Measurements from ENCODE around the gene EPB41.

Gene EPB41

DNA sequence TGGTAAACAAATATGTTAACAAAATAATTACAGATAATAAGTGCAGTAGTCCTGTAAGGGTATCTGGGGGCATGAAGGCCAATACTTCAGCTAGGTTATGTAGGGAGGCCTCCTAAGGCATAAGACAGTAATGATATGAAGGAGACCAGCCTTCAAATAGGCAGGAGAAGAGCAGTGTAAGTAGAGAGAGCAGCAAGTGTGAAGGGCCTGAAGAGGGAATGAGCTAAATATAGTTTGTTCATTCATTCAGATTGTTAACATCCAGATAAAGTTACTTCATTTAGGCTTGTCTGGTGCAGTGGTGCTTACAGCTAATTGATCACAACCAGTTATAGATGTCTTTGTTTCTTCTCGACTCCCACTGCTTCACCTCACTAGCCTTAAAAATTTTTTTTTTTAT lies 71.1 kb downstream of the EPB41 start:
- Histone ChIP-seq H3K23ac (ENCODE audit: low read length) (no peak overlapping the region), H3K79me2 (ENCODE audit: control insufficient read depth, insufficient read depth, low read length) (no peaks in the 10 kb centered on the region), H3K4me2 (ENCODE audit: low read length) (no peak overlapping the region), H2BK120ac (ENCODE audit: low read depth, low read length) (no peak overlapping the region), H3K4me3 (ENCODE audit: low read length) (no peak overlapping the region), H3K27ac (ENCODE audit: low read depth, low read length) (no peak overlapping the region), H4K8ac (ENCODE audit: low read depth, low read length) (no peak overlapping the region), H3K79me1 (ENCODE audit: low read length) (no peaks in the 10 kb centered on the region), H3K36me3 (ENCODE audit: control insufficient read depth, insufficient read depth, low read length) (no peaks in the 10 kb centered on the region), H2BK5ac (ENCODE audit: low read length) (no peak overlapping the region), H3K56ac (ENCODE audit: low read length) (peak overlapping the region; percentile 30), H3K9ac (ENCODE audit: low read length) (no peak overlapping the region), H4K5ac (ENCODE audit: low read length) (no peak overlapping the region), H3K4ac (ENCODE audit: low read depth, low read length) (no peak overlapping the region), H2AK5ac (ENCODE audit: low read length) (no peak overlapping the region), H3K18ac (ENCODE audit: low read length) (no peak overlapping the region), H3K4me1 (ENCODE audit: control insufficient read depth, low read depth, low read length) (peaks cover 5% of the 10 kb centered on the region), H2BK15ac (replicated peaks; ENCODE audit: low read depth) (no peak overlapping the region), H3K27me3 (ENCODE audit: insufficient read depth, low read length, poor library complexity) (no peaks in the 10 kb centered on the region)
- no peak for DNase-seq
- no CpG with 5 or more reads among the region's 1 CpG for whole genome bisulfite sequencing (ENCODE audit: extremely low coverage, insufficient coverage, low lambda C conversion rate)

DNA sequence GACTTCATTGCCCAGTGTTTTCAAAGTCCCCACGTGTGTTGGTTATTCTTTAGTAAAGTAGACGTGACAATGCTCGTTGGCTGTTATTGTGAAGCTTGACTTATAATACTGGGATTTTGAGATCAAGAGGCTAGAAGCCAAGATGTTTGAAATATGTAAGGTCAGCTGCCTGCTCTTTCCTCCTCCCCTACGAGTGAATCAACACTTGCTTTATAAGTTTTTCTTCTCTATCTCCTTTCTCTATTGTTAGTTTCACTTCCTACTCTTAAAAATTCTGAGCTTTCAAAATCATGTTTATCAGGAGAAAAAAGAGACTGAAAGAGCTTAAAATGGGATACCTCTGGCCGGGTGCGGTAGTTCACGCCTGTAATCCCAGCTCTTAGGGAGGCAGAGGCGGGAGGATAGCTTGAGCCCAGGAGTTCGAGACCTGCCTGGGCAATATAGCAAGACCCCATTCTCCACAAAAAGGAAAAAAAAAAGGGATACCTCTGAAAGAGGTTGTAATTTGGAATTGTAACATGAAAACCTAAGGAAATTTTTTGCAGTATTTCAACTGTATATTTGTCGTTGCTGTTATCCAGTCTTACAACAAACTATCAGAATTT lies 72.0 kb downstream of the EPB41 start:
- Histone ChIP-seq H3K56ac (ENCODE audit: low read length) (no peak overlapping the region), H2AK5ac (ENCODE audit: low read length) (no peak overlapping the region), H3K4me1 (ENCODE audit: control insufficient read depth, low read depth, low read length) (peaks cover 5% of the 10 kb centered on the region), H2BK15ac (replicated peaks; ENCODE audit: low read depth) (no peak overlapping the region), H3K79me1 (ENCODE audit: low read length) (no peaks in the 10 kb centered on the region), H3K36me3 (ENCODE audit: control insufficient read depth, insufficient read depth, low read length) (no peaks in the 10 kb centered on the region), H3K27ac (ENCODE audit: low read depth, low read length) (no peak overlapping the region), H3K18ac (ENCODE audit: low read length) (no peak overlapping the region), H3K4me2 (ENCODE audit: low read length) (no peak overlapping the region), H4K8ac (ENCODE audit: low read depth, low read length) (no peak overlapping the region), H2BK120ac (ENCODE audit: low read depth, low read length) (no peak overlapping the region), H3K4ac (ENCODE audit: low read depth, low read length) (no peak overlapping the region), H3K27me3 (ENCODE audit: insufficient read depth, low read length, poor library complexity) (no peaks in the 10 kb centered on the region), H4K5ac (ENCODE audit: low read length) (no peak overlapping the region), H3K23ac (ENCODE audit: low read length) (no peak overlapping the region), H2BK5ac (ENCODE audit: low read length) (no peak overlapping the region), H3K79me2 (ENCODE audit: control insufficient read depth, insufficient read depth, low read length) (no peaks in the 10 kb centered on the region), H3K4me3 (ENCODE audit: low read length) (no peak overlapping the region), H3K9ac (ENCODE audit: low read length) (no peak overlapping the region)
- no CpG with 5 or more reads among the region's 10 CpGs for WGBS (ENCODE audit: extremely low coverage, insufficient coverage, low lambda C conversion rate)
- no peak for DNase-seq

DNA sequence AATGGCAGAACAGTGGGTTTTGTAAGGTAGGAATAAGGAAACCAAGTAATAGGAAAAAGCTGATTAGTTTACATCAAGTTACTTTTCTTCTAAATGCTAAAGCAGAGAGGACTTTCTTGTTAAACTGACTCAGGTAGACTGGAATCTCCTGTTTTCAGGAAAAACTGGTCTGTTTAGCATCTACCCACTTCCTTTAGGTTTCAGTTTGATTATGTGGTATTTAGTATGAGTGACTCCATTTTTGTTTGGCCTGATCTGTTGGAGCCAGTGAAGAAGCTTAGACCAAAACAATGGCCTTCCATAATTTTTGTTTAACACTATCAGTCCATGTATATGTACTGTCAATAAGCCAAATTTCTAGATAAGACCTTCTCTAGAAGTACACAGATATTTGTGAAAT lies 88.4 kb downstream of the EPB41 start:
- Histone ChIP-seq H3K23ac (ENCODE audit: low read length) (no peak overlapping the region), H2AK5ac (ENCODE audit: low read length) (no peak overlapping the region), H3K4me2 (ENCODE audit: low read length) (no peak overlapping the region), H2BK5ac (ENCODE audit: low read length) (no peak overlapping the region), H4K8ac (ENCODE audit: low read depth, low read length) (no peak overlapping the region), H2BK15ac (replicated peaks; ENCODE audit: low read depth) (no peak overlapping the region), H3K56ac (ENCODE audit: low read length) (no peak overlapping the region), H3K9ac (ENCODE audit: low read length) (no peak overlapping the region), H3K79me2 (ENCODE audit: control insufficient read depth, insufficient read depth, low read length) (no peaks in the 10 kb centered on the region), H4K5ac (ENCODE audit: low read length) (no peak overlapping the region), H3K4ac (ENCODE audit: low read depth, low read length) (no peak overlapping the region), H3K36me3 (ENCODE audit: control insufficient read depth, insufficient read depth, low read length) (no peaks in the 10 kb centered on the region), H3K27me3 (ENCODE audit: insufficient read depth, low read length, poor library complexity) (no peaks in the 10 kb centered on the region), H3K4me3 (ENCODE audit: low read length) (no peak overlapping the region), H3K79me1 (ENCODE audit: low read length) (no peaks in the 10 kb centered on the region), H2BK120ac (ENCODE audit: low read depth, low read length) (no peak overlapping the region), H3K18ac (ENCODE audit: low read length) (no peak overlapping the region), H3K27ac (ENCODE audit: low read depth, low read length) (no peak overlapping the region), H3K4me1 (ENCODE audit: control insufficient read depth, low read depth, low read length) (no peaks in the 10 kb centered on the region)
- DNase-seq: no peak

- Histone ChIP-seq H3K4me2 (ENCODE audit: low read length) (no peak overlapping the region), H4K8ac (ENCODE audit: low read depth, low read length) (no peak overlapping the region), H2BK15ac (replicated peaks; ENCODE audit: low read depth) (no peak overlapping the region), H3K27me3 (ENCODE audit: insufficient read depth, low read length, poor library complexity) (no peaks in the 10 kb centered on the region), H3K56ac (ENCODE audit: low read length) (no peak overlapping the region), H2AK5ac (ENCODE audit: low read length) (no peak overlapping the region), H3K79me1 (ENCODE audit: low read length) (no peaks in the 10 kb centered on the region), H3K9ac (ENCODE audit: low read length) (no peak overlapping the region), H3K4ac (ENCODE audit: low read depth, low read length) (no peak overlapping the region), H3K36me3 (ENCODE audit: control insufficient read depth, insufficient read depth, low read length) (no peaks in the 10 kb centered on the region), H3K23ac (ENCODE audit: low read length) (no peak overlapping the region), H2BK120ac (ENCODE audit: low read depth, low read length) (no peak overlapping the region), H3K4me3 (ENCODE audit: low read length) (no peak overlapping the region), H3K79me2 (ENCODE audit: control insufficient read depth, insufficient read depth, low read length) (no peaks in the 10 kb centered on the region), H3K27ac (ENCODE audit: low read depth, low read length) (no peak overlapping the region), H4K5ac (ENCODE audit: low read length) (no peak overlapping the region), H2BK5ac (ENCODE audit: low read length) (no peak overlapping the region), H3K18ac (ENCODE audit: low read length) (no peak overlapping the region), H3K4me1 (ENCODE audit: control insufficient read depth, low read depth, low read length) (no peaks in the 10 kb centered on the region)
- DNase-seq: no peak
- WGBS (ENCODE audit: extremely low coverage, insufficient coverage, low lambda C conversion rate): no CpG with 5 or more reads among the region's 1 CpG
Observed at GRCh38 chr1:29004288-29004687, 89.9 kb downstream of the EPB41 start.

- no CpG with 5 or more reads among the region's 3 CpGs for WGBS (ENCODE audit: extremely low coverage, insufficient coverage, low lambda C conversion rate)
- no peak for DNase-seq
- Histone ChIP-seq H3K4me2 (ENCODE audit: low read length) (no peak overlapping the region), H3K4ac (ENCODE audit: low read depth, low read length) (no peak overlapping the region), H3K56ac (ENCODE audit: low read length) (no peak overlapping the region), H4K8ac (ENCODE audit: low read depth, low read length) (no peak overlapping the region), H3K27ac (ENCODE audit: low read depth, low read length) (no peak overlapping the region), H3K79me2 (ENCODE audit: control insufficient read depth, insufficient read depth, low read length) (no peaks in the 10 kb centered on the region), H2BK5ac (ENCODE audit: low read length) (no peak overlapping the region), H4K5ac (ENCODE audit: low read length) (no peak overlapping the region), H3K36me3 (ENCODE audit: control insufficient read depth, insufficient read depth, low read length) (no peaks in the 10 kb centered on the region), H3K4me3 (ENCODE audit: low read length) (no peak overlapping the region), H3K18ac (ENCODE audit: low read length) (no peak overlapping the region), H2BK120ac (ENCODE audit: low read depth, low read length) (no peak overlapping the region), H2AK5ac (ENCODE audit: low read length) (no peak overlapping the region), H3K27me3 (ENCODE audit: insufficient read depth, low read length, poor library complexity) (no peaks in the 10 kb centered on the region), H3K4me1 (ENCODE audit: control insufficient read depth, low read depth, low read length) (no peaks in the 10 kb centered on the region), H2BK15ac (replicated peaks; ENCODE audit: low read depth) (no peak overlapping the region), H3K9ac (ENCODE audit: low read length) (no peak overlapping the region), H3K79me1 (ENCODE audit: low read length) (no peaks in the 10 kb centered on the region), H3K23ac (ENCODE audit: low read length) (no peak overlapping the region)
Observed at GRCh38 chr1:29004798-29005197, 90.4 kb downstream of the EPB41 start.

GRCh38 chr1:29011775-29012174 lies 97.4 kb downstream of the EPB41 start:
- Histone ChIP-seq H2BK120ac (ENCODE audit: low read depth, low read length) (no peak overlapping the region), H3K18ac (ENCODE audit: low read length) (no peak overlapping the region), H3K27ac (ENCODE audit: low read depth, low read length) (no peak overlapping the region), H2BK5ac (ENCODE audit: low read length) (no peak overlapping the region), H3K79me2 (ENCODE audit: control insufficient read depth, insufficient read depth, low read length) (no peaks in the 10 kb centered on the region), H3K4me1 (ENCODE audit: control insufficient read depth, low read depth, low read length) (no peaks in the 10 kb centered on the region), H2BK15ac (replicated peaks; ENCODE audit: low read depth) (no peak overlapping the region), H3K9ac (ENCODE audit: low read length) (no peak overlapping the region), H3K4me3 (ENCODE audit: low read length) (no peak overlapping the region), H2AK5ac (ENCODE audit: low read length) (no peak overlapping the region), H4K8ac (ENCODE audit: low read depth, low read length) (no peak overlapping the region), H3K27me3 (ENCODE audit: insufficient read depth, low read length, poor library complexity) (no peaks in the 10 kb centered on the region), H3K4ac (ENCODE audit: low read depth, low read length) (no peak overlapping the region), H3K23ac (ENCODE audit: low read length) (no peak overlapping the region), H3K56ac (ENCODE audit: low read length) (no peak overlapping the region), H3K36me3 (ENCODE audit: control insufficient read depth, insufficient read depth, low read length) (no peaks in the 10 kb centered on the region), H3K79me1 (ENCODE audit: low read length) (no peaks in the 10 kb centered on the region), H4K5ac (ENCODE audit: low read length) (no peak overlapping the region), H3K4me2 (ENCODE audit: low read length) (no peak overlapping the region)
- WGBS (ENCODE audit: extremely low coverage, insufficient coverage, low lambda C conversion rate): no CpG with 5 or more reads among the region's 3 CpGs
- DNase-seq: no peak
